Tibial nerve (tissue), 4 donors: ENCODE data around the gene MIER1.

Experiments
- EP300 ChIP-seq, 2 donors: sonication (generic); formaldehyde crosslinking; IDR thresholded peaks; one replicate each; pipeline ENCODE4 v1.6.1; 2017; ENCODE audit warnings: antibody characterized with exemption in 2 of 2, mild to moderate bottlenecking in 1 of 2
- POLR2A ChIP-seq, 2 donors: fragments of 450-650 bp; IDR thresholded peaks; one replicate each; pipeline ENCODE4 v1.6.1; 2017; ENCODE audit warnings: antibody characterized with exemption in 2 of 2, mild to moderate bottlenecking in 2 of 2, moderate library complexity in 2 of 2
- TF ChIP-seq, protein P1 (sequence below), 5 experiments: fragments of 200-600 bp in 3 of 5; fragments of 450-650 bp in 2 of 5; sonication (generic) in 3 of 5; IDR thresholded peaks; one replicate each; pipeline ENCODE4 v1.5.1; 2016 to 2019; ENCODE audit warnings: antibody characterized with exemption in 5 of 5, mild to moderate bottlenecking in 3 of 5, moderate library complexity in 2 of 5

DNA sequence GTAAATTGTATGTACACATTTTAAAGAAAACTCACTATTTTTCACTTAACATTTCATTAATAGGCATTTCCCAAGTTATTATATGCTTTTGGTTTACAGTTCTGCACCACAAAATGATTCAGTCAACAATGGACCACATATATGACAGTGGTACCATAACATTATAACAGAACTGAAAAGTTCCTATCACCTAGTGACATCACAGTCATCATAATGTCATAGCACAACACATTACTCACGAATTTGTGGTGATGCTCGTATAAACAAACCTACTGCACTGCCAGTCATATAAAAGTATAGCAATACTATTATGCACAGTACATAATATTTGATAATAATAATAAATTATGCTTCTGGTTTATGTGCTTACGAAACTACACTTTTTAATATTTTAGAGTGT, 31.1 kb upstream of the MIER1 start:
- TF ChIP-seq, protein P1, sequence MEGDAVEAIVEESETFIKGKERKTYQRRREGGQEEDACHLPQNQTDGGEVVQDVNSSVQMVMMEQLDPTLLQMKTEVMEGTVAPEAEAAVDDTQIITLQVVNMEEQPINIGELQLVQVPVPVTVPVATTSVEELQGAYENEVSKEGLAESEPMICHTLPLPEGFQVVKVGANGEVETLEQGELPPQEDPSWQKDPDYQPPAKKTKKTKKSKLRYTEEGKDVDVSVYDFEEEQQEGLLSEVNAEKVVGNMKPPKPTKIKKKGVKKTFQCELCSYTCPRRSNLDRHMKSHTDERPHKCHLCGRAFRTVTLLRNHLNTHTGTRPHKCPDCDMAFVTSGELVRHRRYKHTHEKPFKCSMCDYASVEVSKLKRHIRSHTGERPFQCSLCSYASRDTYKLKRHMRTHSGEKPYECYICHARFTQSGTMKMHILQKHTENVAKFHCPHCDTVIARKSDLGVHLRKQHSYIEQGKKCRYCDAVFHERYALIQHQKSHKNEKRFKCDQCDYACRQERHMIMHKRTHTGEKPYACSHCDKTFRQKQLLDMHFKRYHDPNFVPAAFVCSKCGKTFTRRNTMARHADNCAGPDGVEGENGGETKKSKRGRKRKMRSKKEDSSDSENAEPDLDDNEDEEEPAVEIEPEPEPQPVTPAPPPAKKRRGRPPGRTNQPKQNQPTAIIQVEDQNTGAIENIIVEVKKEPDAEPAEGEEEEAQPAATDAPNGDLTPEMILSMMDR (IDR thresholded peaks at IDR 0.05) = no peak
- TF ChIP-seq POLR2A (IDR thresholded peaks at IDR 0.05) (no peak), EP300 (IDR thresholded peaks at IDR 0.05) (no peak)
